PC-9 (cell line): ENCODE data around the gene DIAPH3. TPM values are rescaled to one million over a fixed set of nuclear protein-coding genes. Genes with fewer than 3 reads are reported as not detected.

Experiments
- BruUV-seq: library from RNA; stranded (reverse); fragments of 400-500 nt; replicated peaks from 2 replicates; lab custom pipeline; 2021; lab: Mats Ljungman, UMichigan
- CTCF ChIA-PET: fragments of 300-600 bp; sonication (Branson Sonifier 250); formaldehyde crosslinking; loops from one replicate; lab custom pipeline; 2022; ENCODE audit warnings: antibody characterized with exemption; lab: Charles Lee
- POLR2A ChIA-PET: fragments of 300-600 bp; sonication (Branson Sonifier 250); formaldehyde crosslinking; loops from one replicate; lab custom pipeline; 2022; ENCODE audit warnings: antibody characterized with exemption; ENCODE audit not compliant: unreplicated experiment; lab: Charles Lee
- DNase-seq, 2 experiments: peaks; one replicate each; pipeline versions ENCODE4 v3.0.0 to v3.0.0-alpha.2; 2015 to 2022; ENCODE audit warnings: mixed read lengths in 1 of 2
- H2AFZ ChIP-seq: fragments of 200-600 bp; sonication (generic); 2 replicates; pipeline ENCODE4 v1.8.1; 2017; ENCODE audit warnings: antibody characterized with exemption
- H3F3A ChIP-seq: fragments of 200-600 bp; sonication (generic); 2 replicates; pipeline ENCODE4 v1.8.1; 2017; ENCODE audit warnings: antibody characterized with exemption, mild to moderate bottlenecking, low read depth; ENCODE audit not compliant: insufficient read depth
- H3K27ac ChIP-seq: fragments of 200-600 bp; sonication (generic); 2 replicates; pipeline ENCODE4 v1.6.1; 2016; ENCODE audit warnings: mixed run types
- H3K27me3 ChIP-seq: fragments of 200-600 bp; sonication (generic); 2 replicates; pipeline ENCODE4 v1.6.1; 2016; ENCODE audit warnings: low read depth, mixed run types; ENCODE audit not compliant: insufficient read depth
- H3K36me3 ChIP-seq: fragments of 200-600 bp; sonication (generic); 2 replicates; pipeline ENCODE4 v1.6.1; 2016; ENCODE audit warnings: low read depth, mixed run types
- H3K4me1 ChIP-seq: fragments of 200-600 bp; sonication (generic); replicated peaks from 2 replicates; pipeline ENCODE4 v1.6.1; 2016; ENCODE audit warnings: mixed run types; ENCODE audit not compliant: insufficient read depth
- H3K4me2 ChIP-seq: fragments of 200-600 bp; sonication (generic); 2 replicates; pipeline ENCODE4 v1.6.1; 2017; ENCODE audit warnings: mixed run types
- H3K4me3 ChIP-seq: fragments of 200-600 bp; sonication (generic); 2 replicates; pipeline ENCODE4 v1.6.1; 2016; ENCODE audit warnings: mixed run types
- H3K79me2 ChIP-seq: fragments of 200-600 bp; sonication (generic); 2 replicates; pipeline ENCODE4 v1.6.1; 2017; ENCODE audit warnings: low read depth, mixed run types
- H3K9me2 ChIP-seq: fragments of 200-600 bp; sonication (generic); 2 replicates; pipeline ENCODE4 v1.8.1; 2017; ENCODE audit warnings: mild to moderate bottlenecking; ENCODE audit not compliant: insufficient read depth
- H3K9me3 ChIP-seq: fragments of 200-600 bp; sonication (generic); 2 replicates; pipeline ENCODE4 v1.8.1; 2016; ENCODE audit warnings: low read depth; ENCODE audit not compliant: insufficient read depth
- H4K20me1 ChIP-seq: fragments of 200-600 bp; sonication (generic); 2 replicates; pipeline ENCODE4 v1.8.1; 2017; ENCODE audit not compliant: insufficient read depth
- EZH2 ChIP-seq: fragments of 200-600 bp; sonication (generic); IDR thresholded peaks from 2 replicates; pipeline ENCODE4 v1.8.0; 2017; ENCODE audit warnings: antibody characterized with exemption, low read depth
- intact Hi-C: fragments of 100-400 bp; cut with micrococcal nuclease; formaldehyde crosslinking; loops from one replicate; pipeline ENCODE4 v1.10.0; 2022; ENCODE audit not compliant: unreplicated experiment
- total RNA-seq: library from RNA; stranded (reverse); gene quantifications from 2 replicates; pipeline ENCODE4 v1.2.3, GENCODE V29; 2021
- TF ChIP-seq, protein P1 (sequence below): fragments of 200-600 bp; sonication (generic); conservative IDR thresholded peaks from 2 replicates; pipeline ENCODE4 v1.6.1; 2017; ENCODE audit warnings: mixed run types, antibody characterized with exemption, mild to moderate bottlenecking, moderate library complexity

DIAPH3 gene
- total RNA-seq, 1 experiment from 2014 or later, result 39.3 TPM

GRCh38 chr13:59898066-59898465 lies 265.7 kb downstream of the DIAPH3 start:
- no peak overlapping the region for H2AFZ ChIP-seq
- TF ChIP-seq, protein P1, sequence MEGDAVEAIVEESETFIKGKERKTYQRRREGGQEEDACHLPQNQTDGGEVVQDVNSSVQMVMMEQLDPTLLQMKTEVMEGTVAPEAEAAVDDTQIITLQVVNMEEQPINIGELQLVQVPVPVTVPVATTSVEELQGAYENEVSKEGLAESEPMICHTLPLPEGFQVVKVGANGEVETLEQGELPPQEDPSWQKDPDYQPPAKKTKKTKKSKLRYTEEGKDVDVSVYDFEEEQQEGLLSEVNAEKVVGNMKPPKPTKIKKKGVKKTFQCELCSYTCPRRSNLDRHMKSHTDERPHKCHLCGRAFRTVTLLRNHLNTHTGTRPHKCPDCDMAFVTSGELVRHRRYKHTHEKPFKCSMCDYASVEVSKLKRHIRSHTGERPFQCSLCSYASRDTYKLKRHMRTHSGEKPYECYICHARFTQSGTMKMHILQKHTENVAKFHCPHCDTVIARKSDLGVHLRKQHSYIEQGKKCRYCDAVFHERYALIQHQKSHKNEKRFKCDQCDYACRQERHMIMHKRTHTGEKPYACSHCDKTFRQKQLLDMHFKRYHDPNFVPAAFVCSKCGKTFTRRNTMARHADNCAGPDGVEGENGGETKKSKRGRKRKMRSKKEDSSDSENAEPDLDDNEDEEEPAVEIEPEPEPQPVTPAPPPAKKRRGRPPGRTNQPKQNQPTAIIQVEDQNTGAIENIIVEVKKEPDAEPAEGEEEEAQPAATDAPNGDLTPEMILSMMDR, result no peak
- TF ChIP-seq EZH2, result no peak
- H3K79me2 ChIP-seq, result no peaks in the 10 kb centered on the region
- H3K4me3 ChIP-seq, result no peak overlapping the region
- intact Hi-C loops, result no loop called here
- no peak overlapping the region for H3K4me2 ChIP-seq
- no peaks in the 10 kb centered on the region for H4K20me1 ChIP-seq
- CTCF ChIA-PET, result no interaction called here
- no peaks in the 10 kb centered on the region for H3K4me1 ChIP-seq
- no peaks in the 10 kb centered on the region for H3K36me3 ChIP-seq
- POLR2A ChIA-PET, result no interaction called here
- H3K9me3 ChIP-seq, result no peaks in the 10 kb centered on the region
- H3K9me2 ChIP-seq, result no peaks in the 10 kb centered on the region
- BruUV-seq, result no TSS peak
- no peak for DNase-seq
- H3K27ac ChIP-seq, result no peak overlapping the region
- no peaks in the 10 kb centered on the region for H3K27me3 ChIP-seq
- H3F3A ChIP-seq, result no peaks in the 10 kb centered on the region

DNA sequence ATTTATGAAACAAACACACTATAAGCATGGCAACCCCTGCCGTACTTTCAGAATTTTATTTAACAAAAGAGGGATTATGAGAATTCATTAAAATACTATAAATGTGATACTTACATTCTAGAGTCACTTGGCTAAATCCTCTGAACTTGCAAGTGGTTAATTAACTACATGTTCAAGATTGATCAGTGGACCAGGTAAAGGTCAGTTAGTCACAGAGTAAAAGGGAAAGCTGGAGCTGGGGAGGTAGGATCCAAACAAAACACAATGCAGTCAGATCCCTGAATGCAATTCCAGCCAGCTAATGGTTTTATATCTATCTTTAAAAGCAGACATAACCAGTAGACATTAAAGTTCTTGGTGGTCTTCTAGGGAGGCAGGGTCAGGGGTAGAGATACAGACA lies 270.5 kb downstream of the DIAPH3 start:
- H3K36me3 ChIP-seq, result no peaks in the 10 kb centered on the region
- no peaks in the 10 kb centered on the region for H3F3A ChIP-seq
- H4K20me1 ChIP-seq, result no peaks in the 10 kb centered on the region
- no peak overlapping the region for H2AFZ ChIP-seq
- no peak for DNase-seq
- BruUV-seq, result no TSS peak
- H3K79me2 ChIP-seq, result no peaks in the 10 kb centered on the region
- H3K4me1 ChIP-seq, result no peaks in the 10 kb centered on the region
- no peak overlapping the region for H3K27ac ChIP-seq
- no peak overlapping the region for H3K4me2 ChIP-seq
- ChIA-PET CTCF (no interaction called here), POLR2A (no interaction called here)
- no peaks in the 10 kb centered on the region for H3K27me3 ChIP-seq
- no peak overlapping the region for H3K4me3 ChIP-seq
- intact Hi-C loops, result no loop called here
- TF ChIP-seq, protein P1, result no peak
- TF ChIP-seq EZH2, result no peak
- H3K9me3 ChIP-seq, result no peaks in the 10 kb centered on the region
- no peaks in the 10 kb centered on the region for H3K9me2 ChIP-seq

- intact Hi-C loops, result no loop called here
- Histone ChIP-seq H2AFZ (no peak overlapping the region), H3K4me1 (no peaks in the 10 kb centered on the region), H3K4me3 (no peak overlapping the region), H3K27me3 (no peaks in the 10 kb centered on the region), H3K36me3 (no peaks in the 10 kb centered on the region), H3K27ac (no peak overlapping the region), H3K9me2 (no peaks in the 10 kb centered on the region), H3F3A (no peaks in the 10 kb centered on the region), H3K79me2 (no peaks in the 10 kb centered on the region), H3K9me3 (no peaks in the 10 kb centered on the region), H3K4me2 (no peak overlapping the region), H4K20me1 (no peaks in the 10 kb centered on the region)
- no peak for DNase-seq
- BruUV-seq, result no TSS peak
- TF ChIP-seq, protein P1, result no peak
- TF ChIP-seq EZH2, result no peak
- CTCF ChIA-PET, result no interaction called here
- POLR2A ChIA-PET, result no interaction called here
Measured at GRCh38 chr13:59891053-59891452, 272.7 kb downstream of the DIAPH3 start.
